SW 1271 (cell line): ENCODE results near the gene CCDC195.

Experiments
- DNase-seq, 2 experiments: peaks; one replicate each; lab custom pipeline; 2025; lab: John Stamatoyannopoulos, UW

The CCDC195 gene

DNA sequence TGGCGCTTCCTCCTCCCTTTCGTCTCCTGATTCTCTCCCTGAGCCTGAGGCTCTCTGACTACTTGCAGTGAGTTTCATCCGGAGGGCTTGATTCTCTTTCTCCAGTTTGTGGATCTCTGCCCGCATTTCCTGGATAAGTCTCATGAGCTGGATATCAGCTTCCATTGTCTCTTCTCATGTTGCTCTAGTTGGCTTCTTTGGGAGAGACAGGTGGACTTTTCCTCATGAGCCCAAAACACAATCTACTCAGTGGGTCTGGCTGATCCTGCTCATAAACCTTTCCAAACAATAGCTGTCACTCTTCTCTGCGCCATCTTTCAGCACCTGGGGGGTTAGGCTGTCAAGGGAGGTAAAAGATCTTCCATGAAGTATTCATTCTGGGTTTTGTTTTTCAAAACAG lies at the start of gene CCDC195:
Gene CCDC195, minus strand, starts transcription at position 165 of the 400 bp plus-strand sequence. Its CDS starts 0 bp downstream, at position 165.
- DNase-seq = no peak

DNA sequence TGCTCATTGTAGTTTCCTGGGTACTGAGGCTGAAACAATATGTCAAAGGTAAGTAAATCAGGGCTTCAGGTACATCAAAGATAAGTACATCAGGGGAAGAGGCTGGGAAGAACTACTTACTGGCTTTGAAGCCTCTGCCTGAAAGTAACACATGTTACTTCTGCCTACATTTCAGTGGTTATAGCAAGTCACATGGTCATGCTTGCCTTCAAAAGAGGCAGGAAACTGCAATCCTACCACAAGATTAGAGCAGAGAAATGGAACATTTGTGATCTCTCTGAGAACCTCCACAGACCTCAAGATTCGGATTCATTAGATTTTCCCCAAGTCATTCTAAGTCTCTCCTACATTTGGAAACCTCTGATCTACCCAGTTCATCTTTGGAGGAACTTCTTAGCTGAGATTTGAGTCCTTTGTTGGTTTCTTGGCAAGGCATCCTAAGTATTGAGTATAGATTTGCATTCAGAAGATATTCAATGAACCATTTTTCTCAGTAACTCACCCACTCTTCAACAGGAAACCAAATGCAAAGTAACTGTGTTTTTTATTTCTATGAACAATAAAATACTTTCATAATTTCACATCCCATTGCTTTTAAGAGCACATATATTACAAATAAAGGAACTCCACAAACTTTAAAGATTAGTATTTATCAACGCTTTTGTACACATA lies 48.5 kb upstream of the CCDC195 start:
- no peak for DNase-seq

- no peak for DNase-seq
Measured at GRCh38 chr2:224757934-224758548, 41.9 kb upstream of the CCDC195 start.

GRCh38 chr2:224753743-224754540 lies 37.8 kb upstream of the CCDC195 start:
- no peak for DNase-seq

DNA sequence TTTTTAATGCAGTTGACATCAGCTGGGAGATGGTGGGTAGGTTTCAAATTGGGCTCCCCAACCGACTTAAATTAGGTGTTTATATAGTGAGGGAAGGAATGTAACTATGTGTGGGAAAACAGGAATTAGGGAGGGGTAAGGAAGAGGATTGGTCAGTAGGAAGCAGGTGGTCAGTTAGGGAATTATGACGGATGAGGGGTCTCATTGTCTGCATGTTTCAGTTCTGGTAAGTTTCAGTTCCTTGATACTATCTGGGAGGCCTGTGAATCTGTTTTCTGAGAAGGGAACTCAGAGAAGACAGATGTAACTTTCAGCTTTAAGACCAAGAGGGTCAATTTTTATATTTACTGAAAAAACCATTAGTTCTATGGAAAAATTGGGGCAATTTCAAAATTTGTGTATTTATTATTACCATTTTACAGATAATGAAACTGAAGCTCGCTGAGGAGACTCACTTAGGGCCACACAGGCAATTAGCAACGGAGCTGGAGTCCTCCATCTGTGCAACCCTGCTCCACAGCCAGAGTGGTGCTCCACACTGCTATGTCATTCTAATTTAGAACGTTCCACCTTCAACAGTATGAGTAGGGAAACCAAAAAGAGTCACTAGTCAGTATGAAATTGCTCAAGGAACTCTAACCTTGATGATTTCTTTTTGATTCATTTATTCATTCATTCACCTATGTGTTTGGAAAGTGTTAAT lies 36.0 kb upstream of the CCDC195 start:
- no peak for DNase-seq

- DNase-seq = no peak
Measured at GRCh38 chr2:224749136-224749535, 33.0 kb upstream of the CCDC195 start.

- no peak for DNase-seq
Measured at GRCh38 chr2:224747765-224748164, 31.6 kb upstream of the CCDC195 start.

- no peak for DNase-seq
Measured at GRCh38 chr2:224736227-224736626, 20.1 kb upstream of the CCDC195 start.

- no peak for DNase-seq
Measured at GRCh38 chr2:224734949-224735348, 18.8 kb upstream of the CCDC195 start.

- no peak for DNase-seq
Measured at GRCh38 chr2:224731665-224732064, 15.5 kb upstream of the CCDC195 start.

GRCh38 chr2:224729435-224729834 lies 13.3 kb upstream of the CCDC195 start:
- DNase-seq = no peak

- DNase-seq = no peak
Measured at GRCh38 chr2:224724331-224724730, 8.2 kb upstream of the CCDC195 start.

DNA sequence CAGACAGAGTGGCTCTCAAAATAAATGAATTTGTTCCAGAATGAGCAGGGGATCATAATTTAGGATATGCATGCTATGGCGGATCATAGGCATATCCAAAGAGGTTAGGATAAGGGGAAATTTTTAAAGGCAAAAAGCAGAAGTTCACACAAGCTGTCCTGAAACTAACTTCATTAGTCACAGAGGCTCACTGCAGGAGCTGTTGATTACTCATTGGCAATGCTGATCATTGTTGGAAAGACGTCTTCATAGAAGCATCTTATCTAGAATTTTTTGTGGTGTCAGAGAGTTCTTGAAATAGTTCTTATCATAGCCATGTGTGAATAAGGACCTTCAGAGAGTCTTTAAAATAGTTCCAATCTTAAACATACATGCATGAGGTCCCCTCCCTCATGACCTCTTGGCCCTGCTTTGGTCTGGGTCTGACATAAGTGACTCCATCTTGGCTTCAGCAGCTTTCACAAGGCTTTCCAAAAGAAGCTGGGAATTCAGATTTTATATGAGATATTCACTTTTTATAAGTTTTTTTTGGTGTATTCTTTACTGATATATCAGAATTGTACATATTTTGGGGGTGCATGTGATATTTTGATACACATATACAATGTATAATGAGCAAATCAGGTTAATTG lies 7.5 kb upstream of the CCDC195 start:
- DNase-seq = no peak

DNA sequence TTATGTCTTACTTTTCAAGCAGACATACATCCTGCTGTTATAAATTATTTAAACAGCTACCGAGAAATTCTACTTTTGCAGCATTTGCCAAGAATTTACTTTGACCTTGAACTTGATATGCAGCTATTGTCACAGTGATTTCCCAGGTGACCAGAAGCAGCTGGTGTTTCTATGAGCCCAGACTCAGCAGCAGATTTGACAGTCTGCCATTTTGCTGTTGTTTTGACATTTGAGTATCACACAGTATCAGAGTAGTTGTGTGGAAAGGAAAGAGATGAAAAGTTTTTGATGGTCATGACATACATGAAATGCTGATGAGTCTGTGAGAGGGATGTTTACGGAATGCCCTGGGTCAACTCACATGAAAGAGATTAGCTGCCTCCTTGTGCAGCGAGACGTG lies 6.6 kb upstream of the CCDC195 start:
- no peak for DNase-seq

DNA sequence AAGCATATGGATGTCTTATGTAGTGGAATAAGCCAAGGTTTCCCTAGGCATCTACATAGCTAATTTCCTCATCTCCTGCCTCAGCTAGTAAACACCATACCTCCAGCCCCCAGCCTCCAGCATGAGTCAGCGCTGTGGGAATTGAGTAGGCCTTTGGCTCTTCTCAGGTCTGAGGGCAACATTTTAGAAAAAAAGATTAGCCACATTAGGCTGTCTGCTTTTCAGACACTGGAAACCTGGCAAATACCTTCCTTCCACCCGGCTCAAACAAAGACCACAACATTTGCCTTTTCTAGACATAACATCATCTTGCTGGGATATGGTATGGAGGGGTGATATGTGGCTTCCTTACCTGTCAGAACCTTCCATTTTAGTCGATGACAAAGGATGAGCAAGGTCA lies 6.1 kb upstream of the CCDC195 start:
- no peak for DNase-seq

DNA sequence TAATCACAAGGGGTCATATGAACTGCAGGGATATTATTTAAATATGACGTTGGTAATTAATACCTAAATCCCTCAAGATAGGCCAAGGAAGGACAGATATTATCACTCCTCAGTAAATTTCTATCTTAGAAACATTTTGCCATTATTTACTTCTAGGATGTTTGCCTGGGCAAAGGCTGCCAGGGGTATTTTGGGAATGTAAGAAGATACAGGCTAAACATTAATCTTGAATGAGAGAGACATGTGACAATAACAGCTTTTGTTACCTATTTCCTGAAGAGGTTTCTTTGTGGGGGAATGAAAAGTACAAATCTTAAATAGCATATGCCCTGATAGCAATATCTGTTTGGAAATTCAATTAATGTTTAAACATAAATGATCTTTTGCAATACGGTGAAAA lies 756 bp upstream of the CCDC195 start:
- DNase-seq = no peak

GRCh38 chr2:224711859-224712665 lies 4.1 kb downstream of the CCDC195 start:
- DNase-seq = no peak

DNA sequence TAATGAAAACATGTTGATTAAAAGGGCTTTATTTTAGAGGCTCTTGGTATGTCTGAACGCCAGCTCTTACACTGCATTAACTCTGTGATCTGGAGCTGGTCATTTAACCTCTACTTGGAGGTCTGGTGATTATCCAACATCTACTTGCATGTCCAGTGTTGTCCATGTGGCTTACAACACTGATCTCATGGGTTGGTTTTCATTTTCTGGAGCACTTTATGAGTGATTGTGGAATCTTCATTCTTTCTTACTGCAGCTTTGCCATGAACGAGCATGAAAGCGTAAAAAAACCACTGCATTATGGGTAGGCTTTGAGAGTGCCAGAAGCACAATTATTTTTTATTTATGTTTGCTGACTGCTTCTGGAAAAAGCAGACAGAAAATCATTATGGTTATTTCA lies 4.8 kb downstream of the CCDC195 start:
- no peak for DNase-seq

DNA sequence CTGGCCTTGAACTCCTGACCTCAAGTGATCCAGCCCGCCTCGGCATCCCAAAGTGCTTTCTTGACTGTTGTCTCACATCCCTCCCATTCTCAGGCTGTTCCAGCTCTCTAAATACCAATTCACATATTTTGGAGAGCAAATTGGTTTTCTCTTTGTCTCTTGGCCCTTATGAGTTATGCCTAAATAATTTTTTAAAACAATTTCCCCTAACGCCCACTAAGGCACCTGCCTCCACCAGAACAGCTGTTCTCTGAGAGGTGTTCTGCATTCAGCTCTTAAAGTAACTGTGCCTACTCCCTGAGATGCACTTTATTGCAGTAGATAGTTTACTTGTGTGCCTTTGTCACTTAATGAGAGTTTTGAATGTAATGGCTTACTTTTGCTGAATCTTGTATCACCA lies 6.9 kb downstream of the CCDC195 start:
- no peak for DNase-seq

DNA sequence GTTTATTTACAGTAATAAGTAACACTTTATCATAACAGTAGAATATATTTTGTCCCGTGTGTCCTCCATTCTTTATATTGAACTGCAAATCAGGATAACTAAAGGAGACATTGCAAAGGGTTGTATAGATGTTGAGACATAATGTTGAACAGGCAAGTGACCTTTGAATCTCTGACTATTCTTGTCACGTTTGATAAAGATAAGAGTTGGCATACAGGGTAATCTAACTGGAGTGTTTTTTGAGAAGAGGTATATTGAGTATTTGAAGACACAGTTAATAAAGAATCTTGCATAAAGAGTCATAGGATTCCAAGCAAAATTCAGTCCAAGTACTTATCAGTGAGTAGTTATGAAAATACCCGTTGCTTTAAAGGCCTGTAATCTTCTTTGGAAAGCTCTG lies 21.7 kb downstream of the CCDC195 start:
- no peak for DNase-seq

DNA sequence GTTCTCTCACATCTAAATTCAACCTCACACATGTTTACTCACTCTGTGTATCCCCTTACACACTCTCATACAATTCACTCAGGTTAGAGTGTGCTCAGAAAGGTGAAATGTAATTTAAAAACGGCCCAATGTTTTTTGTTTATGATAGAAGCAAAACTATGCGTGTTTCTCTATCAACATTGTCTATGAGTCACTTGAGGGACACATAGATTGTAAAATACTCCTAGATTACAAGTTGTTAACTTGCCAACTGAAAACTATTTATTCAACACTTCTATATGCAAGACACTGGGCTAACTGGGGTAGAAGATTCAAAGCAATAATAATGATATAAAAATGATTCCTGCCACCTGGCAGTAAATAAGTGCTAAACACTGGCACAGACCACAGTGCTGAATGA lies 24.6 kb downstream of the CCDC195 start:
- DNase-seq = no peak
